Activated T-helper 1 cell treated with anti-CD3 and anti-CD28 coated beads, Interleukin-12 subunit alpha, Interleukin-12 subunit beta, Interleukin-2, Interleukin-4 antibody, amounts not matched to agents 30 ng/mL and 10 ng/mL and 1 ng/mL, durations not matched to agents 14 hours and 24 hours and 36 hours (primary cell): ENCODE data around the gene DYNC2H1. TPM values are rescaled to one million over a fixed set of nuclear protein-coding genes. Genes with fewer than 3 reads are reported as not detected.
A peak's percentile ranks its signal among the peaks of the same experiment; 100 is the strongest.

Experiments
- DNase-seq: peaks from one replicate; pipeline ENCODE4 v3.0.0; 2021; ENCODE audit warnings: low spot score
- H3K27ac Mint-ChIP-seq: one replicate; pipeline ENCODE4 v1.8.0; 2021; ENCODE audit warnings: mild to moderate bottlenecking, mixed read lengths
- H3K27me3 Mint-ChIP-seq: one replicate; pipeline ENCODE4 v1.8.0; 2022; ENCODE audit warnings: mild to moderate bottlenecking, moderate library complexity, mixed read lengths; ENCODE audit not compliant: insufficient read depth
- H3K36me3 Mint-ChIP-seq: one replicate; pipeline ENCODE4 v1.8.0; 2021; ENCODE audit warnings: low read depth, mixed read lengths
- H3K4me1 Mint-ChIP-seq: one replicate; pipeline ENCODE4 v1.8.0; 2021; ENCODE audit warnings: low read depth, mixed read lengths
- H3K4me3 Mint-ChIP-seq: one replicate; pipeline ENCODE4 v1.8.0; 2021; ENCODE audit warnings: mild to moderate bottlenecking, moderate library complexity, mixed read lengths
- H3K9me3 Mint-ChIP-seq: one replicate; pipeline ENCODE4 v1.8.0; 2021; ENCODE audit warnings: mixed read lengths
- intact Hi-C: fragments of 100-400 bp; cut with micrococcal nuclease; formaldehyde crosslinking; loops from one replicate; pipeline ENCODE4 v1.15.1; 2024
- total RNA-seq: library from RNA; stranded (reverse); gene quantifications from 2 replicates; pipeline ENCODE4 v1.2.3, GENCODE V29; 2022

DYNC2H1 gene
- 0.91 and 1.1 TPM in 2 replicates for total RNA-seq

DNA sequence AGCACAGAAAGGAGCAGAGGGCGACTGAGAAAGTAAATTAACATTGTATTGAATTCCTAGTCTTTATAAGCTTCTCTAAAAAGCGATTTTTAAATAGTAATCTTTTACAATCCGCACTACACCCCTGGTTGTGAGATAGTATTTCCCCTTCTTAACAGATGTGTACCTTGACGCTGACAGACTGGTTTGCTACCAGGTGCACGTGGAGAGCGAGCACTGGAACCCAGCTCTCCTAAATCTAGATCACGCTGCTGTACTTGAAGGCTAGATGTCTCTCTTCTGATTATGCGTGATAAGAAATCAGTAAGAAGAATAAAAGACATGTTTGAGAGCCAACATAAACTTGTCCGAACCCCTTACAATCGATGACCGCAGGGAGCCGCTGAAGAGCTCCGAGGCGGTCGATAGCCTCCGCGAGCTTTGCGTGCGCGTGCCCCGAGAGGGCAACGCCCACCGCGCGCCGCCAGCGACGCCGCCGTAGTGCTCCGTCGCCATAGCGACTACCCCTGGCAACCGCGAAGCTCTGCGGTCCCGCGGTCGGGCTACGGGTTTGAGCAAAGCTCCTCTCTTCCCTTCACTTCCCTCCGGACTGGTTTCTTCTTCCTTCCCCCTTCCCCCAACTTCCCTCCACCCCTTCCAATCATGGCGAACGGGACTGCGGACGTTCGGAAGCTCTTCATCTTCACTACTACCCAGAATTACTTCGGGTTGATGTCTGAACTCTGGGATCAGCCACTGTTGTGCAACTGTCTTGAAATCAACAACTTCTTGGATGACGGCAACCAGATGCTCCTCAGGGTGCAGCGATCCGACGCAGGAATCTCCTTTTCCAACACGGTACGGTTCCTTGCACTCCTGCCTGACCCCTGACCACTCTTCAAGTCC is at the start of gene DYNC2H1:
TSS of gene DYNC2H1 (plus strand) at position 494 of the 885 bp plus-strand sequence. CDS start at position 643, 149 bp downstream.
- Mint-ChIP-seq H3K9me3 (no peaks in the 10 kb centered on the region), H3K27me3 (peaks cover 35% of the 10 kb centered on the region), H3K36me3 (no peaks in the 10 kb centered on the region), H3K4me3 (peak within 1 kb of the TSS; percentile 92), H3K27ac (peak within 1 kb of the TSS; percentile 90), H3K4me1 (peaks cover 8% of the 10 kb centered on the region)
- DNase-seq: peak; percentile 87
- intact Hi-C loops: loop anchor here (1.0 to 10.0 kb wide), 7 partner anchors 17 to 1194 kb away; partner anchors contain the start of genes ANGPTL5, BIRC2, BIRC3 and CEP126

GRCh38 chr11:103061656-103062055 is 47.6 kb upstream of the DYNC2H1 start:
- peaks cover 33% of the 10 kb centered on the region for H3K36me3 Mint-ChIP-seq
- peaks cover 4% of the 10 kb centered on the region for H3K4me1 Mint-ChIP-seq
- intact Hi-C loops: no loop called here
- no peaks in the 10 kb centered on the region for H3K27me3 Mint-ChIP-seq
- DNase-seq: no peak
- H3K27ac Mint-ChIP-seq: no peak overlapping the region
- H3K9me3 Mint-ChIP-seq: no peaks in the 10 kb centered on the region
- no peak overlapping the region for H3K4me3 Mint-ChIP-seq

- intact Hi-C loops: no loop called here
- Mint-ChIP-seq H3K9me3 (no peaks in the 10 kb centered on the region), H3K27me3 (no peaks in the 10 kb centered on the region), H3K27ac (no peak overlapping the region), H3K4me3 (no peak overlapping the region), H3K36me3 (peaks cover 36% of the 10 kb centered on the region), H3K4me1 (peaks cover 37% of the 10 kb centered on the region)
- no peak for DNase-seq
These were observed 42.1 kb upstream of the DYNC2H1 start for GRCh38 chr11:103067118-103067517.

- DNase-seq: no peak
- no peak overlapping the region for H3K4me3 Mint-ChIP-seq
- peaks cover 28% of the 10 kb centered on the region for H3K36me3 Mint-ChIP-seq
- no peak overlapping the region for H3K27ac Mint-ChIP-seq
- H3K27me3 Mint-ChIP-seq: no peaks in the 10 kb centered on the region
- intact Hi-C loops: no loop called here
- H3K4me1 Mint-ChIP-seq: peaks cover 37% of the 10 kb centered on the region
- no peaks in the 10 kb centered on the region for H3K9me3 Mint-ChIP-seq
These were observed 39.9 kb upstream of the DYNC2H1 start for GRCh38 chr11:103069367-103069766.

DNA sequence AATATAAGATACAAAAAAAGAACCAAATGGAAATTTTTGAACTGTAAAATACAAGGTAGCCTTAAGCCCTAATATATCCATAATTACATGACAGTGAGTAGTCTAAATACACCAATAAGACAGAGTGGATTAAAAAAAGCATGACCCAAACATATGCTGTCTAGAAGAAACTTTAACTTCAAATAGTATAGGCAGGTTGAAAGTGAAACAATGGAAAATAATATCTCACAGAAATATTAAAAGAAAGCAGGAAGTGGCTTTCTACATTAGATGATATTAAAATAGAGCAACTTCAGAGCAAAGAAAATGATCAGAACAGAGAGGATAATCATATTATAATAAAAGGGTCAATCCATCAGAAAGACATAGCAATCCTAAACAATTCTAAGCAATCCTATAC is 39.1 kb upstream of the DYNC2H1 start:
- H3K4me1 Mint-ChIP-seq: peaks cover 37% of the 10 kb centered on the region
- H3K27me3 Mint-ChIP-seq: no peaks in the 10 kb centered on the region
- peaks cover 29% of the 10 kb centered on the region for H3K36me3 Mint-ChIP-seq
- H3K4me3 Mint-ChIP-seq: no peak overlapping the region
- intact Hi-C loops: loop anchor here (2.0 to 5.0 kb wide), 3 partner anchors 15 to 33 kb away; no protein-coding TSS in a partner anchor
- no peak for DNase-seq
- H3K9me3 Mint-ChIP-seq: no peaks in the 10 kb centered on the region
- H3K27ac Mint-ChIP-seq: peak overlapping the region; percentile 20

DNA sequence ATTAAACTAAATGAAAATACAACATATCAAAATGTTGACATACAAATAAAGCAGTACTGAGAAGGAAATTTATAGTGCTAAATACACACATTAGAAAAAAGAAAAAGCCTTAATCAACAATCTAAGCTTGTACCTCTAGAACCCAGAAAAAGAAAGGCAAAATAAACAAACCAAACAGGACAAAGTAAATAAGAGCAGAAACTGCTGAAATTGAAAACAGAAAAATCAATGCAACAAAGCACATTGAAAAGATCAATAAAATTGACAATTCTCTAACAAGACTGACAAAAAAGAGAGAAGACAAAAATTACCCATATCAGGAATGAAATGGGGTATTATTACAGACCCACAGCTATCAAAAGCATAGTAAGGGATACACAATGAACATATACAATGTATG is 38.2 kb upstream of the DYNC2H1 start:
- no peak for DNase-seq
- peaks cover 31% of the 10 kb centered on the region for H3K36me3 Mint-ChIP-seq
- H3K27me3 Mint-ChIP-seq: no peaks in the 10 kb centered on the region
- H3K4me1 Mint-ChIP-seq: peaks cover 37% of the 10 kb centered on the region
- H3K27ac Mint-ChIP-seq: no peak overlapping the region
- H3K4me3 Mint-ChIP-seq: no peak overlapping the region
- H3K9me3 Mint-ChIP-seq: no peaks in the 10 kb centered on the region
- intact Hi-C loops: loop anchor here (2.0 to 5.0 kb wide), 3 partner anchors 16 to 34 kb away; no protein-coding TSS in a partner anchor

DNA sequence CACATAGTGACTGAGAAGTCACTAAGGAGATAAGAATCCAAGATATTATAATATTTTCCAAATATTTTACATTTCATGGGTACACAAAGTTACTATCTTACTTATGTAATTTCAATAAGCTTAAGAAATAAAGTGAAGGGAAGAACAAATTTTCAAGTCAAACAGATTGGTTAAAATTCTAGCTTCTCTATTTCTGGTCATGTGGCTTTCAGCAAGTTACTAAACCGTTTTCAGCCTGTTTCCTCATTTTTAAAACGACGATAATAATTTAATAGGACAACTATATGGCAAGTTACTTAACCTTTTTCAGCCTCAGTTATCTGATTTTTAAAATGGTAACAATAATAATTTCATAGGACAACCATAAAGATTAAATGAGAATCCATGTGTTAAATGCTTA is 32.9 kb upstream of the DYNC2H1 start:
- Mint-ChIP-seq H3K36me3 (peaks cover 39% of the 10 kb centered on the region), H3K27me3 (no peaks in the 10 kb centered on the region), H3K4me3 (no peak overlapping the region), H3K9me3 (no peaks in the 10 kb centered on the region), H3K27ac (no peak overlapping the region), H3K4me1 (no peaks in the 10 kb centered on the region)
- no peak for DNase-seq
- intact Hi-C loops: no loop called here

DNA sequence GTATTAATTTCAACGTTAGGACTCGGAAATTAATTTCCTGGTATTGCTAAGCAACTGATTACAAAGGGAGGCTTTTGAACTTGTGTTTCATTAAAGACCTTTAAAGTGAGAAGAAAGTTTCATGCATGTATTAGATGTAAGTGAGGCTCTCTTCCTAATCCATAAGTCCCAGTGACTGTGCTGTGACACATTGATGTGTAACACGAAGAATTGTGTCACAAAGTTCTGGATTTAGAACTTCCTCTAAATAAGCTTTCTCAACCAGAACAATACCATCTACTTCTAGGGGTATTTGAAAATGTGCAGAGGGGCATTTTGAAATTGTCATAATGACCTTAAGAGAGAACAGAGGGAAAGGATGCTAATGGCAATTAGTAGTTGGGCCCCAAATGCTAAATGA is 31.7 kb upstream of the DYNC2H1 start:
- DNase-seq: no peak
- intact Hi-C loops: no loop called here
- H3K4me3 Mint-ChIP-seq: no peak overlapping the region

DNA sequence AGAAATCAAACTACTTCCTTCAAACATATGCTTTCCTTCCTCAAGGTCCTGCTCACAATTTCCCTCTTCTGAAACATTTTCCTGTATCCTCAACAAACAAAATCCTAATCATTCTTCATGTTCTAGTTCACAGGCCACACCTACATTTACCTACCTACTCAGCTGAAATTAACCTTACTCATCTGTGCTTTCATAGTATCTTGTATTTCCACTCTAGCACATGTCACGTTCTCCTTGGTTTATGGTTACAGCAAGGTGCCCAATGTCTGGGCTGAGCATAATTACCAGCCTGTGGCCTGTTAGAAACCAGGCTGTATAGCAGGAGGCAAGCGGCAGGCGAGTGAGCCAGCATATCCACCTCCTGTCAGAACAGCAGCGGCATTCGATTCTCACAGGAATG is 30.5 kb upstream of the DYNC2H1 start:
- no peak overlapping the region for H3K27ac Mint-ChIP-seq
- H3K36me3 Mint-ChIP-seq: peaks cover 38% of the 10 kb centered on the region
- no peaks in the 10 kb centered on the region for H3K9me3 Mint-ChIP-seq
- no peaks in the 10 kb centered on the region for H3K27me3 Mint-ChIP-seq
- intact Hi-C loops: no loop called here
- no peak overlapping the region for H3K4me3 Mint-ChIP-seq
- no peak for DNase-seq
- peaks cover 5% of the 10 kb centered on the region for H3K4me1 Mint-ChIP-seq

More for the DNA sequence above, 31.7 kb upstream of the DYNC2H1 start:
- Mint-ChIP-seq H3K9me3 (no peaks in the 10 kb centered on the region), H3K4me1 (peaks cover 2% of the 10 kb centered on the region), H3K36me3 (peaks cover 36% of the 10 kb centered on the region), H3K27me3 (no peaks in the 10 kb centered on the region), H3K27ac (no peak overlapping the region)

GRCh38 chr11:103079833-103080232 is 29.4 kb upstream of the DYNC2H1 start:
- Mint-ChIP-seq H3K36me3 (peaks cover 41% of the 10 kb centered on the region), H3K9me3 (no peaks in the 10 kb centered on the region), H3K4me1 (peaks cover 5% of the 10 kb centered on the region), H3K27ac (no peak overlapping the region), H3K27me3 (no peaks in the 10 kb centered on the region), H3K4me3 (no peak overlapping the region)
- intact Hi-C loops: no loop called here
- no peak for DNase-seq

GRCh38 chr11:103085758-103086365 is 23.4 kb upstream of the DYNC2H1 start:
- no peak for DNase-seq
- no peaks in the 10 kb centered on the region for H3K27me3 Mint-ChIP-seq
- no peak overlapping the region for H3K4me3 Mint-ChIP-seq
- H3K27ac Mint-ChIP-seq: no peak overlapping the region
- H3K9me3 Mint-ChIP-seq: no peaks in the 10 kb centered on the region
- H3K4me1 Mint-ChIP-seq: peaks cover 34% of the 10 kb centered on the region
- H3K36me3 Mint-ChIP-seq: peaks cover 20% of the 10 kb centered on the region
- intact Hi-C loops: no loop called here

DNA sequence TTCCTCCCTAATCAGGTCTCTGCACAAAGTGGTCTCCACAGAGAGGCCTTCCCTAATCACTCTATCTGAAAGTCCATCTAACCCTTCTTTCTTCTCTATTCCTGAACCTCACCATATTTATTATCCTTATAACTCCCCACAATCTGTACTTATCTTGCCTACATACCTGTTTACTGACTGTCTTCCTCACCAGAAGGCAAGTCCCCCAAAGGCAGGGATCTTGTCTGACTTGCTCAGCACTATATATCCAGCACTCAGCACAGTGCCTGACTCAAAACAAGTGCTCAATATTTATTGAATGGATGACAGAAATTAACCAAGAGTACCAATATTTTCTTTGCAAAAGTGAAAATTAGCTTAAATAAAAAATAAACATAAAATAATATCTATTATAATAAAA is 22.8 kb upstream of the DYNC2H1 start:
- no peaks in the 10 kb centered on the region for H3K27me3 Mint-ChIP-seq
- DNase-seq: no peak
- H3K4me3 Mint-ChIP-seq: no peak overlapping the region
- intact Hi-C loops: no loop called here
- H3K4me1 Mint-ChIP-seq: peaks cover 34% of the 10 kb centered on the region
- no peak overlapping the region for H3K27ac Mint-ChIP-seq
- peaks cover 24% of the 10 kb centered on the region for H3K36me3 Mint-ChIP-seq
- H3K9me3 Mint-ChIP-seq: no peaks in the 10 kb centered on the region
